CD4-positive, alpha-beta T cell treated with Interleukin-21 for 1 hour (primary cell): ENCODE data around the gene NECTIN4.
A peak's percentile ranks its signal among the peaks of the same experiment; 100 is the strongest.
"Not testable (repeated sequence)": the region's sequence is repeated elsewhere in the genome, so short reads cannot be mapped to it uniquely, and the experiment has no call there.

ENCODE experiments used
- DNase-seq: peaks from one replicate; pipeline ENCODE4 v3.0.0-alpha.2; 2020

Gene NECTIN4

DNA sequence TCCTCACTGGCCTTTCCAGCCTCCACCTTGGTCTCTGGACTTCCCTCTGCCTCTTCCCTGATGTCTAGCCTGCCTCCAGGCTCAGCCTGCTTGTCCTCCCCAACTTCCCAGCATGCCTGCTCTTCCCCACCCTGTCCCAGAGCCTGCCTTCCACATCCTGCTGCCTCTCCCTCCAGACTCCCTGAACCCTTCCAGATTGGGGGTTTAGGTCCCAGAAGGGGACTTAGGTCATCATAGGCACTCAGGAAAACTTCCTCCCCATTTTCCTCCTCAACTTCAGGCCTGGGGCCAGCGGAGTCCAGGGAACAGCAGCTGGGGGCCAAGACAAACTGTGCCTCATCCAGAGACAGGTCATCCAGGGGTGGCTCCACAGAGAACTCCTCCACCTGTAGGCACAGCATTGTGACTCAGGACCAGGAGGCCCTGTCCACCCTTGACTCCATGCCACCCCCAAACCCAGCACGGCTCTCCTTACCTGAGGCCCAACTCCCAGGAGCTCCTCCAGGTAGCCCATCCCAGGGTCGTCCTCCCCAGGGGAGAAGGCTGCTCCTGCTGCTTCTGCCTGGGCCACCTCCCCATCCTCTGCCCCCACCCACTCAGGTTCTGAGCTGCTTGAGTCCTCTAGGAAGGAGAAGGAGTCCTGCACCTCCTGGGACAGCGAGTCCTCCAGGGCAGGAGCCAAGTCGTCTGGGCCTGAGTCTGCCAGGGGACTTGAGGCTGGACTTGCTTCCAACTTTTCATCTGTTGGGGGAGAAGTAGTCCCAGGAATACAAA lies 40.2 kb downstream of the NECTIN4 start:
- no peak for DNase-seq

DNA sequence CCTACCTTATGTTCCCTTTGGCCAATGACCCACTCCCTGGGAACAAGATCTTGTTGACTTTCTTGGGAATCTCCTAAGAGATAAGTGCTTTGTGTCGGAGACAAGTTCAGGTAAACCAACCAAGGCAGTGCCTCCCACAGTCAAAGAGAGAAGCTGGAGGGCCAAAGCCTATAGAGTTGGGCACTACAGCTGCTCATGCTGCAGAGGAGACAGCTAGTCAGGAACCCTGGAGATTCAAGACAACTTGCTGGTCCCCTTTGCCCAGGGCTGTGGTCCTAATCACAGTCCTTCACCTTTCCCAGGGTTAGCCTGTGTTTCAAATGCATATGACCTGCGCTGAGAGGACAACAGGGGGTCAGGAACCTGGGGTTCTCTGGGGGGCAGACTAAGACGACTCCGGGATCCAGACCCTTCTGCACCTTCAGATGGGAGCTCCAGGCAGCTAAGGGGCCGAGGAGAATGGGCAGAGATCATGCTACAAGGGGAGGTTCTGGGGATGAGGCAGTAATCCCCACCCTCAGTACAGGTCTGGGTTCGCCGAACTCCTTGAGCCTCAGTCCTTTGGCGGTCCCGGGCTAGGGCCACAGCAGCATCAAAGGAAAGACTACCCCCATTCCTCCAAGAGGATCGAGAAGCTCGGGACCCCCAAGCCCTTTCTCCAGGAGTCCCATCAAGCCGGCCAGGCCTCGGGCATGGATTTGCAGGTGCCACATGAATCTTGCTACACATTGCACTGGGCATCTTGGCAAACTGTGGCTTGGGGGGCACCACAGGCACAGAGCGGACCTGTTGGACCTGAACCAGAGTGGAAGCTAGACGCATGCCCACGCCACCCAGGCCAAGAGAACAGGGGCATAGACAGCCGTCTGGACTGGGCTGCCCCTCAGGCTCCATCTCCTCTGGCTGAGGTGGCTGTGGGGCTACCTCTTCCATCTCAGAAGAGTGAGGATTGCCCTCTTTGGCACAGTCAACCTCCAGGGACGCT lies 41.6 kb downstream of the NECTIN4 start:
- no peak for DNase-seq

DNA sequence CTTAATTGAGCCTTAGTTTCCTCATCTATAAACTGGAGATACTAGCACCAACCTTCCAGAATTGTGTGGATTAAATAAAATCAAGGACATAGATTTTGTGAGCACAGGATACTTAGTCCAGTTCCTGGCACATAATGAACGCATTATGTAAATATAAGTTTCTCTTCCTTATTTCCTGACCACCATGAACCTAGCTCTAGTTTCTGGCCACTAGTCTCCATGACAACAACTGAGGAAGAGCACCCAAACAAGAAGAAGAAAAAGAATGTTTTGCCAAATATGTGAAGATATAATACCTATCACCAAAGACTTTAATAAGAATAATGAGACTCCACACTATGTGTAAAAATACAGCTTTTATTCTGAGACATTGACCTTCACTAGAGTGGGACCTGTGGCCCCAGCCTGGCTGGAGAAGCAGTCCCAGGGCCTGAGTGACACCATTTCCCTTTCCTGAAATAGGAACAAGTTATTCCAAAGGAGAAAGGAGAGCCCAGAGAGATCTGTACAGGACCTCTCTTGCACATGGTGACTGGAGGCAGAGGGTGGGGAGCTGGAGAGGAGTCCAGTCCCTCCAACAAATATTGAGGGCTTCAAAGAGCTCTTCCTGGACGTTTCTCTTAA lies 42.6 kb downstream of the NECTIN4 start:
- peak; percentile 42 for DNase-seq

DNA sequence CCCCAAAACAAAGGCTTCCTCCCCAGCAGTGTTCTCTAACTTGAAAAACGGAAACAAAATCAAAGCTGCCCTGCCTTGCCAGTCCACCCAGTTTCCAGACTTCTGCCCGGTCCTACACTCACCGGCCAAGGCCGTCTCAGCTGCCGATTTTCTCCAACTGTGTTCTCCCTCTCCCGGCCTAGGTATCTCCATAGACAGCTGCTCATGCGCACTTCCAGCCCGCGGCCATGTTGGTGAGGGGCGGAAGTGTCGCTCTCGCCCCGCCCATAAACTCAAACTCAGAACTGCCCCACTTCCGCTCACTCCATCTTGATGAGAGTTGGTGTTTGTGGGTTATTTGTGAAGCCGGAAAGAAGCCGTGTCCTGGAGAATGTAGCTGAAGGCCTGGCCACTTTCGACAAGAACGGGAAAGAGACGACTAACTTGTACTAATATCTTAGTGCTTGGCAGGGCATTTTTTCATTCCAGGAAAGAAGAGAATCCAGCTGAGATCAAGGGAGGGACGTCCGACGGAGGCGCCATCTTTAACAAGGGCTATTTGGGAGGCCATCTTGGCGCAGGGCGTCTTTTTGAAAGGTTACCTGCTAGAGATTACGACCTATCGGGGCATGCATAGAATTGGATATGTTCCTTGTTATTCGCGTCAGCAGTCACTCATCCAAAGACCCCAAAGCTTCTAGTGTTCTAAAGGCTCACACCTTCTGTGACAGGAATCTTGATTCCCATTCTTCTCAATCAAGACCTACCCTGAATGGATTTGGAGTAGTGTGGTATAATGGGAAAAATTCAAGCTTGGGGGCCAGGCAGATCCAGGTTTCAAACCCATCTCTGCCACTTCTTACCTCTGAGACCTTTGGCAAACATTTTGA lies 43.4 kb downstream of the NECTIN4 start, which contains the start of gene USF1:
USF1 (minus strand) TSS at position 242 of the 869 bp plus-strand sequence. CDS start 2,702 bp downstream, outside the sequence.
- peak; percentile 95 for DNase-seq

DNA sequence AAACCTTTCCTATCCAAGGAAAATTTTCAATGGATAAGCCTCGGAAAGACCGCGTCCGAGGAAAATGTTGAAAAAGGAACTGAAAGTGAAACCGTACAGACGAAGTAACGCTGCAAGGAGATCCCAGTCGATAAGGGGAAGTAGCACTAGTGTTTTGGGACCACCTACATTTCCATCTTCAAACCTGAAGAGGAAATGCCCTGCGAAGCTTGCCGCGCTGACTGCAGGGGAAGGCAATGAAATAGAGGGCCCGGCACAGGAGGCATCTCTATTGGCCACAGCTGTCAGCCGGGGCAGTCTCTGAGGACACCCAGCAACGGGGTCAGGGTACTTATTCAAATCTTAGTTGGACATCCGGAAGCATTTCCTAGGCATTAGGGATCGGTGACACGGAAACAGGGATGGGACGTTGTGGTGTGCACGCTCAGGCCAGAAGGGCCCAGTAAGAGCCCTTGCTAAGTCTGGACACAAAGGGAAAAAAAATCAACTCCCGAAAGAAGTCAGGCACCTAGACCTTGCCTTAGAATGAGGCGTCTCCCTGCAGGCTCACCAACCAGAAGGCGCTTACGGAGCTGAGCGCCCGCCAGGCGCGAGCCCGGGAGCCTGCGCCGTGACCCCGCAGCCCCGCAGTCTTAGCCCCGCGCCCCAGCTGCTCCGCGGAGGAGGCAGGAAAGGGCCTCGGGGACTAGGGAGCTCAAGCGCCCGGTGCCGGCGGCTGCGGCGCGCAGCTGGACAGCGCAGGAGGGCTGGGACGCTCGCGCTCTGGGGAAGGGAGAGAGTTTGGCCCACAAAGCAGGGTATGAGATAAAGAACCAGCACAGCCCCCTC lies 44.2 kb downstream of the NECTIN4 start:
- peak; percentile 82 for DNase-seq

DNA sequence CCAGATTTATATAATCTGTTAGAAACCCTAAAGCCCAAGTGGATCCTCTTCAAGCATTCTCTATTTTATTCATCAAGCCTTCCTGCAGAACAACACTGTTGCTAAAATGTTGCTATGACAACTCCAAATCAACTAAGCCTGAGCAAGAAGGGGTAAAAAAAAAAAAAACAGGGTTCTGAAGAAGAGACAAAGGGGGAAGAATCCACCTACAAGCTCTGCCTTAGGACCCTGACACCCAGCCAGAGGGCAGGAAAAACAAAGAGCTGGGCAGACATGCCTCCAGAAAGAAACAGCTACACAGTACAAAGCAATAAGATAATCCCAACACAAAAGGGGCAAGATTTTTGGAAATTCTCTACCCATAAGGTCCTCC lies 44.8 kb downstream of the NECTIN4 start:
- DNase-seq, result peak; percentile 64

DNA sequence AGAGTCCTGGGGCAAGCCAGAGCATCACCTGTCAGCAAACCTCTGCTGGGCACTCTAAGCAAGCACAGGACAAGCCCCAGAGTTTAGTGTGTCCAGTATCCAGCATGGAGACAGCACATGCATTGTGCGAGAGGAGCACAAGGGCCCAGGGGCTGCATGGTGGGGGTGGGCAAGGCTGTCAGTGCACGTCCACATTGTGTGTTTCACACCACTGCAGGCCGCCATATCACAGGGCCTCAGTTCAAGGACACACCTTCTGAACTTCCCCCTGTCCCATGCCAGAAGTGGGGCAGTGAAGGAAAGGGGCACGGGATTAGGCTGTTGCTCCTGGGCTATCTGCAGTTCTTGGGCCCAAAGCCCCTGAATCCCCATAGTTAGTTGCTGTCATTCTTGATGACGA lies 49.8 kb downstream of the NECTIN4 start:
- DNase-seq, result no peak

DNA sequence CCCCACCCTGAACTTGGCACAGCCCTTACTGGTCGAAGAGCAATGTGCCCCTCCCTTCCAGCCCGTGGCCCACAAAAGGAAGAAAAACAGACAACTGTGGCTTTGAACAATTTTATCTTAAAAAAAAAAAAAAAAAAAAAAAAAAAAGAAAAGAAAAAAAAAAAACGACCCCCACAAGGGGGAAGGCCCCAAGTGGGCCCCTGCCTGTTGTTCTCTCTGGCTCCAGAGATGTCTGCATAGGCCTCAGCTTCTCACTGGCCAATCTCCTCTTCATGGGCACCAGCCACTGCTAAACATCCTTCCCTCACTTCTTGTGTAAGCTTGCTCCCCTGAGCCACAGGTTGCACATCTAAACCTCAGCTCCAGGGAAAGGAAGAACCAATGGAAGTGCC lies 50.2 kb downstream of the NECTIN4 start:
- DNase-seq, result no peak

DNA sequence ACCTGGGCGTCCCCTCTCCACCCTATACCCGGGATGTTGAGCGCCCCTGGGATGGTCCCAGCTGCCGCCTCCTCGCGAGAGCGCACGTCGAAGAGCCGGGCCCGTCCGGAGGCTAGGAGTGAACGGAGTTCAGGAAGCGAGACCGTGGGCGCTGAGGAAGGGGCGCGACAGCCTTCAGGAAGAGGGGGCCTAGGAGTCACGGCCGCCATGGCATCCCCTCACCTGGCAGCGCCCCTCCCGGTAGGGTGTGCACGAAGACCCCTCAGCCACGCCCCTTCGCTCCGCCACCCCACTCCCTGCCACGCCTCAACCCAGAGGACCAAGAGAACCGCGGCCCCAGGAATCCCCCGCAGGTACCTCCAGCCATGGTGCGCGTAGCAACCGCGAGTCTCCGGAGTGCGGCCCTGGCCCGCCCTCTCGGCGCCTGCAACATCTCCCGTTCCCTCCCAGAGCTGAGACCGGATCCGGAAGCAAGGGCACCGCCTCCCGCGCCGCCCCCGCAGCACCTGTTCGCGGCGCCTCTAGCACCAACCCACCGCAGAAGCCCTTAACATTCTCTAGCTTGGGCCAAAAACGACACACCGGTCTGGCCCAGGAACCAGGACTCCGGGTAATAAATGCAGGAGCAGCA lies 50.7 kb downstream of the NECTIN4 start, which contains the start of gene TSTD1:
TSTD1 (minus strand) TSS at position 442 of the 631 bp plus-strand sequence; CDS start at position 367, 75 bp downstream.
- peak; percentile 91 for DNase-seq

DNA sequence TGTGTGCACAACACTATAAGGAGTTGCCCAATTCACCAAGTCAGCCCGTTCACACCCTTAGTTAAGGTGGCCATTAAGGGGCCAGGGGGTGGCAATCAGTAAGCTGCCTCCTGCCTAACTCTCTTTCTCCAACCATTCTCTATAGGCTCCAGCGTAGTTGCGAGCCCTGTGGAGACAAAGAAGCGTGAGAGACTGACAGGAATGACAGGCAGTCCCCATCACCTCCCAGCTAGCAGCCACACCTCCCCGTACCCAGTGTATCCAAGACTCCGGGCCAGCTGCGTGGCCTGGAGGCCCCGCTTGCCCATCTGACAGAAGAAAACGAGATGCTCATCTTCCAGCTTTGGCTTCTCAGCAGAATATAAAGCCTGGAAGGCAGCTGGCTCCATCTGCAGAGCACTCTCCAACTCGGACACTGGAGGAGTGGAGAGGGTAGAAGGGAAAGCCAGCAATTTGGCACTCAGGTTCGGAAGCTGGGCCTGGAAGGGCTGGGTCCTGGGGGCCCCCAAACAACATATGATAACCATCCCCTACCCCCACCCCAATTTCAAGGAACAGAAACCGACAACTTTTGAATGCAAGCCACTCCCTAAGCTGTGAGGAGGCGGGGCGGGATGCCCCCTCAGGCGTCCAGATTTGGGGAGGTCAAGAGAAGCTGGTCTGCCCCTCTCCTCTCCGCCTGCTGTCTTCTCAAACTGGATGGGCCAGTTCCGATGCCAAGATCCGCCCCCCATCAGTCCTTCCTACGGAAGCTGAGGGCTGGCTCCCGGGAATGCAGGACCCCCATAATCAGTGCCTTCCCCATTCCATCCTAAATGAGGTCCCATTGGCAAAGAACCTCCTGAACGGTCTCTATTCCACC lies 51.5 kb downstream of the NECTIN4 start:
- DNase-seq, result no peak

DNA sequence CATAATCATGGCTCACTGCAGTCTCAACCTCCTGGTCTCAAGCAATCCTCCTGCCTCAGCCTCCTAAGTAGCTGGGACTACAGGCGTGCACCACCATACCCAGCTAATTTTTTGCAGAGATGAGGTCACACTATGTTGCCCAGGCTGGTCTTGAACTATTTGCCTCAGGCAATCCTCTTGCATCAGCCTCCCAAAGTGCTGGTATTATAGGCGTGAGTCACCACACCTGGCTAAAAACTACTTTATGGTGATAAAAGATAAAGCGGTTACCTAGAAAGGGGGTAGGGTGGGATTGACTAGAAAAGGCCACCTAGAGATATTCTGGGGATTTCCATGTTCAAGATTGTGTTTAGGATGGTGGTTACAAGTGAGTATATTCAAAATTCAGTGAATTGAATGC lies 55.6 kb downstream of the NECTIN4 start:
- no peak for DNase-seq

DNA sequence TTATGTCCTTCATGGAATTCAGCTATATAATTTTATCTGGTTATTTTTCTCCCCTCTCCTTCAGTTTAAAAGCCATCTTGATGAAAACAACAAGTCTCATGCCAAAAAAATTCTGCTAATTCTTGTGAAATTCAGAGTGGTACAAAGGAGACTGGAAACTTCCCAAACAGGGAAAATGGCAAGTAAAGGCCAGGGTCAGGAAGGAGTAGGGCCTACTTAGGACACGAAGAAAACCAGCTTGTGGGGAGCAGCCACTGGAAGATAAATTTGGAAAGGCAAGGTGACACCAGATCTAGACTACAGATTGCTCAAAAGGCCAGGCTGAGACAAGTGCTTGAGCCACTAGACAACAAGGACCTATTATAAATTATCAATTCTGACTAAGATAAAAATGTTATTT lies 56.9 kb downstream of the NECTIN4 start:
- DNase-seq, result no peak

DNA sequence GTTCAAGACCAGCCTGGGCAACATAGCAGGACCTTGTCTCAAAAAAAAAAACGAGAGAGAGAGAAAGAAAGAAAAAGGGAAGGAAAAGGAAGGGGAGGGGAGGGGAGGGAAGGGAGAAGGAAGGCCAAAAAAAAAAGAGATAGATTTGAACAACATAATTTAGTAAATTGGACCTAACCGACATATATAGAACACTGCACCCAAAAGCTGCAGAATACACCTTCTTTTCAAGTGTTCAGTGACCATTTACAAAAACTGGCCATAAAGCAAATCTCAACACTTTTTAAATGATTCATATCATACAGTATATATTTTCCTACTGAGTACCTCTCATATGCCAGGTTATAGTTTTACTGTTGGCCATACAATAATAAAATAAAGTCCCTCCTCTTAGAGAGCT lies 57.5 kb downstream of the NECTIN4 start:
- DNase-seq, result no peak

DNA sequence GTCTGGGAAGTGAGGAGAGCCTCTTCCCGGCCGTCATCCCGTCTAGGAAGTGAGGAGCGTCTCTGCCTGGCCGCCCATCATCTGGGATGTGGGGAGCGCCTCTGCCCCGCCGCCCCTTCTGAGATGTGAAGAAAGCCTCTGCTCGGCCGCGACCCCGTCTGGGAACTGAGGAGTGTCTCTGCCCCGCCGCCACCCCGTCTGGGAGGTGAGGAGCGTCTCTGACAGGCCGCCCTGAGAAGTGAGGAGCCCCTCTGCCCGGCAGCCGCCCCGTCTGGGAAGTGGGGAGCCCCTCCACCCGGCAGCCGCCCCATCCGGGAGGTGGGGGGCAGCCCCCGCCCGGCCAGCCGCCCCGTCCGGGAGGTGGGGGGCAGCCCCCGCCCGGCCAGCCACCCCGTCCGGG lies 59.9 kb downstream of the NECTIN4 start:
- DNase-seq, result not testable (repeated sequence)

DNA sequence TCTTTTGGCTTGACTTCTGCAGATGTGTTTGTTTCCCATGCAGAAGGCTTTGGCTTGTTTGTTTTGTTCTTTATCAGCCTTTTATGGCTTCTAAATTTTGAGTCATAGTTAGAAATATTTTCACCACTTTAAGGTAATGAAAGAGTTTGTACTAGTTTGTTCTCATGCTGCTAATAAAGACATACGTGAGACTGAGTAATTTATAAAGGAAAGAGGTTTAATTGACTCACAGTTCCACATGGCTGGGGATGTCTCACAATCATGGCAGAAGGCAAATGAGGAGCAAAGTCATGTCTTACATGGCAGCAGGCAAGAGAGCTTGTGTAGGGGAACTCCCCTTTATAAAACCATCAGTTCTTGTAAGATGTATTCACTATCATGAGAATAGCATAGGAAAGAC lies 62.4 kb downstream of the NECTIN4 start:
- not testable (repeated sequence) for DNase-seq

DNA sequence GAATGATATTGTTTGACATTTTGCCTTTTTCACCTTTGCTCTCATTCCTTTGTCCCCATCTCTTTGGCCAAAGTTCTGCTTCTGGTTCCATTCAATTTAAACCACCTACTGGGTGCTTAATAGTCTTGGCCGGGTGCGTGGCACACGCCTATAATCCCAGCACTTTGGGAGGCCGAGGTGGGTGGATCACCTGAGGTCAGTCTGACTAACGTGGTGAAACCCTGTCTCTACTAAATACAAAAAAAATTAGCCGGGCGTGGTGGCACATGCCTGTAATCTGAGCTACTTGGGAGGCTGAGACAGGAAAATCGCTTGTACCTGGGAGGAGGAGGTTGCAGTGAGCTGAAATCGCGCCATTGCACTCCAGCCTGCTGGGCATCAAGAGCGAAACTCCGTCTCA lies 66.9 kb downstream of the NECTIN4 start:
- not testable (repeated sequence) for DNase-seq

DNA sequence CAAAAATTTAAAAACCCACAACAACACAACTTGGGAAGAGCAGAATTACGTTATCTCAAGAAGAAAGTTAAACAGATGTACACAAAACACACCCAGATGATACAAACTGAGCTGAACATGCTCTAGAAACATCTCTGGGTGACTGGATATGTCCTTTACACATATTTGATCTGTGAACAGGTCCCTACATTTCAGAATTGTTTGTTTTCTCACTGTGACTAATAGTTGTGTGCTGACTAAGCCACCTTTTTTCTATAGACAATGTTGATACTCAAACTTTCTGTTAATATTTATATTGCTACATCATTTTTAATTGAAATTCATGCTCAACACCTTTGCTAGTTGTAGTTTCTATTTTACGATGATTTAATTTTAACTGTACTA lies 67.4 kb downstream of the NECTIN4 start:
- DNase-seq, result no peak

DNA sequence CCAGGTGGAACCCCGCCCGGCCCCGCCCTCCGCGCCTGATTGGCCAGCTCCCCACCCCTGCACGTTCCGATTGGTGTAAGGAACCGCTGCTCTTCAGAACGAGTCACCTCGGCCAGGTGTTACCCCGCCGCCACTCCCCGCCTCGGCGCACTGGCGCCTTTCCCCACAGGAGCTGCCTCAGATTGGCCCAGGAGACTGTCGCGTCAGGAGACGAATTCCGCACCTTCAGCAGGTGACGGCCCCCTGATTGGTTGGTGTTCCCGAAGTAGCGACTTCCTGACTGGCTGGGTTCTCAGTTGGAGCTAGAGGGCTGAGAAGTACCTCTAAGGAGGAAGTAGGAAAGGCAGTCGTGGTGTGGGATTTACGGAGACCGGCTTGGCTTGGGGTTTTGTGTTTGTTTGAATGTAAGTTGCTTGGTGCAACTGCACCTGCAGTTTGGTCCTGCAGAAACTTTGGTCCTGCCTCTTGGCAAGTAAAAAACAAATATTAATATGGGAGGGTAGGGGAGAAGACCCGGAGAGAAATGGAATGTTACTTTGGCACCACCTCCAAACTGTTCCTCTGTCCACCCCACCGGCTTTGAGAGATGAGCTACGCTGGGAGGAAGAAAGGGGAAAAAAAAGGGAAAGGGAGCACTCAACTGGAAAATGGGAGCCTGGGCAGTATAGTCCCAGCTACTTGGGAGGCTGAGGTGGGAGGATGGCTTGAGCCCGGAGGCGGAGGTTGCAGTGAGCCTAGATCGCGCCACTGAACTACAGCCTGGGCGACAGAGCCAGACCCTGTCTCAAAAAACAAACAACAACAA lies 68.0 kb downstream of the NECTIN4 start:
- DNase-seq, result peak; percentile 96
